PFSK-1 (cell line): ENCODE data around the gene FAM83E.

Experiments
- FOXP2 ChIP-seq: optimal IDR thresholded peaks from 2 replicates; pipeline ENCODE3; 2011; ENCODE audit warnings: borderline replicate concordance, control low read depth, inconsistent platforms; ENCODE audit not compliant: insufficient read depth; ENCODE audit errors: extremely low read length, extremely low read depth
- POLR2AphosphoS5 ChIP-seq: IDR thresholded peaks from 2 replicates; pipeline ENCODE4 v1.6.1; 2012; ENCODE audit warnings: low read depth, mild to moderate bottlenecking, control low read depth, low read length, moderate library complexity
- REST ChIP-seq, 2 experiments: IDR thresholded peaks; 2 replicates each; pipeline versions ENCODE4 v1.6.1 to v1.8.0; 2011 to 2012; ENCODE audit warnings: low read depth in 2 of 2, low read length in 2 of 2, control low read depth in 1 of 2, inconsistent platforms in 1 of 2, mild to moderate bottlenecking in 1 of 2, moderate library complexity in 1 of 2; ENCODE audit not compliant: insufficient read depth in 1 of 2
- SIN3A ChIP-seq: IDR thresholded peaks from 2 replicates; pipeline ENCODE4 v1.6.1; 2012; ENCODE audit warnings: mild to moderate bottlenecking, low read length, moderate library complexity, borderline replicate concordance; ENCODE audit not compliant: insufficient read depth
- TAF1 ChIP-seq: IDR thresholded peaks from 2 replicates; pipeline ENCODE4 v1.6.1; 2012; ENCODE audit warnings: low read length, control low read depth, borderline replicate concordance; ENCODE audit not compliant: insufficient read depth

FAM83E gene

GRCh38 chr19:48639483-48640375 is 24.9 kb upstream of the FAM83E start:
- TF ChIP-seq REST (IDR thresholded peaks at IDR 0.05; ENCODE audit: insufficient read depth in 1 of 2, low read depth in 2 of 2, low read length in 2 of 2), result no peak
- no peak for TF ChIP-seq FOXP2
- TF ChIP-seq TAF1, result no peak
- TF ChIP-seq SIN3A, result no peak
- no peak for TF ChIP-seq POLR2AphosphoS5

- peak; percentile 80; the same call in 1 of the 2 replicates for TF ChIP-seq TAF1
- TF ChIP-seq REST (IDR thresholded peaks at IDR 0.05; ENCODE audit: insufficient read depth in 1 of 2, low read depth in 2 of 2, low read length in 2 of 2), result 0 out of 4 replicates have a peak, but pooled peaks of 1 of the 2 experiments have one; percentile 21
- peak; percentile 31; the same call in 1 of the 2 replicates for TF ChIP-seq SIN3A
- TF ChIP-seq FOXP2, result peak; percentile 7
- peak; percentile 98 for TF ChIP-seq POLR2AphosphoS5
These were observed 24.0 kb upstream of the FAM83E start for GRCh38 chr19:48638831-48639381.

- no peak for TF ChIP-seq SIN3A
- TF ChIP-seq FOXP2, result peak; percentile 61
- TF ChIP-seq TAF1, result no peak
These were observed 23.3 kb upstream of the FAM83E start for GRCh38 chr19:48637948-48638830.

GRCh38 chr19:48637449-48637947 is 22.6 kb upstream of the FAM83E start:
- TF ChIP-seq REST (IDR thresholded peaks at IDR 0.05; ENCODE audit: insufficient read depth in 1 of 2, low read depth in 2 of 2, low read length in 2 of 2) (no peak), SIN3A (peak; percentile 78; the same call in 1 of the 2 replicates), FOXP2 (peak; percentile 17)

- no peak for TF ChIP-seq REST (IDR thresholded peaks at IDR 0.05; ENCODE audit: insufficient read depth in 1 of 2, low read depth in 2 of 2, low read length in 2 of 2)
- TF ChIP-seq POLR2AphosphoS5, result no peak; the same call in 1 of the 2 replicates
- TF ChIP-seq SIN3A, result no peak
- no peak for TF ChIP-seq FOXP2
- TF ChIP-seq TAF1, result no peak
These were observed 22.1 kb upstream of the FAM83E start, which contains the start of gene DBP for GRCh38 chr19:48636859-48637448. DBP (minus strand) TSS chr19:48637379; CDS start chr19:48636994, 385 bp downstream.
